Right lobe of liver (tissue), 6 donors: ENCODE results near the gene NDE1. TPM values are rescaled to one million over a fixed set of nuclear protein-coding genes. Genes with fewer than 3 reads are reported as not detected.

Source experiments
- ATAC-seq, 4 donors: fragments of 200-7000 bp; cut with Tn5 transposase; one replicate each; pipeline ENCODE4 v1.9.1; 2020; ENCODE audit warnings: mild to moderate bottlenecking in 4 of 4, moderate library complexity in 4 of 4
- DNase-seq, 3 donors: peaks; one replicate each; pipeline ENCODE4 v3.0.0-alpha.2; 2020
- H3K27ac ChIP-seq, 3 donors: fragments of 200-600 bp; one replicate each; pipeline ENCODE4 v1.8.0; 2022
- H3K27me3 ChIP-seq, 2 donors: fragments of 200-600 bp; one replicate each; pipeline ENCODE4 v1.8.0; 2022
- H3K36me3 ChIP-seq, 4 donors: fragments of 200-600 bp; sonication (generic) in 1 of 4; one replicate each; pipeline versions ENCODE4 v1.5.1 to v1.8.0; 2017 to 2022; ENCODE audit warnings: control low read depth in 1 of 4
- H3K4me1 ChIP-seq, 4 donors: fragments of 200-600 bp; sonication (generic) in 1 of 4; one replicate each; pipeline versions ENCODE4 v1.5.1 to v1.8.0; 2017 to 2022; ENCODE audit warnings: control low read depth in 1 of 4
- H3K4me3 ChIP-seq, 3 donors: fragments of 200-600 bp; one replicate each; pipeline ENCODE4 v1.8.0; 2022
- H3K9me3 ChIP-seq, 4 donors: fragments of 200-600 bp; sonication (generic) in 1 of 4; one replicate each; pipeline versions ENCODE4 v1.5.1 to v1.8.0; 2017 to 2022; ENCODE audit warnings: control low read depth in 1 of 4
- POLR2A ChIP-seq: fragments of 450-650 bp; IDR thresholded peaks from one replicate; pipeline ENCODE4 v1.6.1; 2017; ENCODE audit warnings: antibody characterized with exemption, mild to moderate bottlenecking
- WGBS: methylation state at CpG from one replicate; pipeline ENCODE4 v1.1.6; 2018; ENCODE audit warnings: low coverage, low lambda C conversion rate; ENCODE audit not compliant: insufficient coverage; ENCODE audit errors: missing lambda C conversion rate; 5-methylcytosine and 5-hydroxymethylcytosine counted together
- intact Hi-C, 2 donors: fragments of 100-400 bp; cut with DNase I; formaldehyde crosslinking; loops; one replicate each; pipeline versions ENCODE4 v1.11.2 to v1.14.1; 2022
- total RNA-seq, 6 experiments: library from RNA; depleted of rRNA in 2 of 6; stranded (reverse); fragments of >200 nt in 2 of 6; fragmentation: NEBNext Ultra II Directional in 3 of 6; extraction: Animal tissue kit (Norgen Biotek cat#: 25700) in 3 of 6; gene quantifications; one replicate each; pipeline versions ENCODE4 v1.1.0 to v1.2.4, GENCODE V29; 2016 to 2023
- TF ChIP-seq, protein P1 (sequence below), 4 donors: fragments of 200-600 bp in 3 of 4; fragments of 450-650 bp in 1 of 4; IDR thresholded peaks; one replicate each; pipeline versions ENCODE4 v1.5.1 to v1.8.0; 2016 to 2022; ENCODE audit warnings: antibody characterized with exemption in 4 of 4, mild to moderate bottlenecking in 2 of 4
- donor health status: DM: no; HTN: yes; CAD: no.
- donor health status: DM: no; HTN: no; CAD: no.
- donor health status: DM: no; HTN: no; CAD: no.
- donor health status: DM: no; HTN: yes; CAD: no.
- donor health status: DM: no; HTN: yes; CAD: no.

NDE1 gene
- total RNA-seq, 6 experiments from 2014 or later = 3.6 to 10.2 (median 6.9) TPM

DNA sequence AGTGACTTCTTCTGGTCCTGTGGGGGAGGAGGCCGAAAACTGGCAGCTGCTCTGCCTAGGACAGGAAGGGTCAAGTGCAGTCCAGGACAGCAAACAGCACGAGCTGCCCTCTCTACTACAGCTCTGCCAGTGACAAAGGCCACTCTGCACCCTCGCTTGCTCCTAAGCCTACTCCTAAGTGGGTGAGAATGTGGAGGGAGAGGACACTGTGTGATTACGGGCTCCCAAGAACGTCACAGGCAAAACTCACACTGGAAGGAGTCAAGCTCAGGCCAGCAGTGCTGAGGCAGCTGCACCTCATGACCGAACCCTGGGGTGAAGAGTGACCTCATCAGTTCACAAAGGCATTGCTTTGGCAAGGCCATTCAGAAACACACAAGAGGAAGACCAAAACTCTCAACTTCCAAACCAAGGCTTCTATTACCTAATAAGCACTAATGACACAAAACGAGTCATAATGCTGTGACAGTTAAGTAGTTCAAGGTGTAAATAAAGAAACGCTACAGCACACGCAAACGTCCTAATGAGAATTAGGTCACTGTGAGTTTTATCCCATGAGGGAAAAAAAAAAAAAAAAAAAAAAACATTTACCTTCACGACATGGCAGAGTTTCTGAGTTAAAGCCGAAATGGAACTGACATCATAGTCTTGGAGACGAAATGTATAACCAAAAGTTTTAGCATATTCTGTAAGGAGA, 42.2 kb upstream of the NDE1 start:
- peak; percentile 68 to 93 (median 82) for ATAC-seq
- peak overlapping the region; percentile 35 to 91 (median 90) for H3K27ac ChIP-seq
- DNase-seq = peak; percentile 76 to 93 (median 93)
- no peaks in the 10 kb centered on the region for H3K27me3 ChIP-seq
- no peaks in the 10 kb centered on the region for H3K9me3 ChIP-seq
- 25% methylated on average over 12 of the region's 13 CpGs for WGBS
- peaks cover 0 to 66% (median 26%) of the 10 kb centered on the region in 4 donors for H3K4me1 ChIP-seq
- peak overlapping the region in 1 of 3 donors; percentile 1 for H3K4me3 ChIP-seq
- intact Hi-C loops = no loop called here
- no peak for TF ChIP-seq POLR2A
- TF ChIP-seq, protein P1, sequence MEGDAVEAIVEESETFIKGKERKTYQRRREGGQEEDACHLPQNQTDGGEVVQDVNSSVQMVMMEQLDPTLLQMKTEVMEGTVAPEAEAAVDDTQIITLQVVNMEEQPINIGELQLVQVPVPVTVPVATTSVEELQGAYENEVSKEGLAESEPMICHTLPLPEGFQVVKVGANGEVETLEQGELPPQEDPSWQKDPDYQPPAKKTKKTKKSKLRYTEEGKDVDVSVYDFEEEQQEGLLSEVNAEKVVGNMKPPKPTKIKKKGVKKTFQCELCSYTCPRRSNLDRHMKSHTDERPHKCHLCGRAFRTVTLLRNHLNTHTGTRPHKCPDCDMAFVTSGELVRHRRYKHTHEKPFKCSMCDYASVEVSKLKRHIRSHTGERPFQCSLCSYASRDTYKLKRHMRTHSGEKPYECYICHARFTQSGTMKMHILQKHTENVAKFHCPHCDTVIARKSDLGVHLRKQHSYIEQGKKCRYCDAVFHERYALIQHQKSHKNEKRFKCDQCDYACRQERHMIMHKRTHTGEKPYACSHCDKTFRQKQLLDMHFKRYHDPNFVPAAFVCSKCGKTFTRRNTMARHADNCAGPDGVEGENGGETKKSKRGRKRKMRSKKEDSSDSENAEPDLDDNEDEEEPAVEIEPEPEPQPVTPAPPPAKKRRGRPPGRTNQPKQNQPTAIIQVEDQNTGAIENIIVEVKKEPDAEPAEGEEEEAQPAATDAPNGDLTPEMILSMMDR (IDR thresholded peaks at IDR 0.05) = no peak
- H3K36me3 ChIP-seq = peaks cover 0 to 40% (median 14%) of the 10 kb centered on the region in 4 donors

DNA sequence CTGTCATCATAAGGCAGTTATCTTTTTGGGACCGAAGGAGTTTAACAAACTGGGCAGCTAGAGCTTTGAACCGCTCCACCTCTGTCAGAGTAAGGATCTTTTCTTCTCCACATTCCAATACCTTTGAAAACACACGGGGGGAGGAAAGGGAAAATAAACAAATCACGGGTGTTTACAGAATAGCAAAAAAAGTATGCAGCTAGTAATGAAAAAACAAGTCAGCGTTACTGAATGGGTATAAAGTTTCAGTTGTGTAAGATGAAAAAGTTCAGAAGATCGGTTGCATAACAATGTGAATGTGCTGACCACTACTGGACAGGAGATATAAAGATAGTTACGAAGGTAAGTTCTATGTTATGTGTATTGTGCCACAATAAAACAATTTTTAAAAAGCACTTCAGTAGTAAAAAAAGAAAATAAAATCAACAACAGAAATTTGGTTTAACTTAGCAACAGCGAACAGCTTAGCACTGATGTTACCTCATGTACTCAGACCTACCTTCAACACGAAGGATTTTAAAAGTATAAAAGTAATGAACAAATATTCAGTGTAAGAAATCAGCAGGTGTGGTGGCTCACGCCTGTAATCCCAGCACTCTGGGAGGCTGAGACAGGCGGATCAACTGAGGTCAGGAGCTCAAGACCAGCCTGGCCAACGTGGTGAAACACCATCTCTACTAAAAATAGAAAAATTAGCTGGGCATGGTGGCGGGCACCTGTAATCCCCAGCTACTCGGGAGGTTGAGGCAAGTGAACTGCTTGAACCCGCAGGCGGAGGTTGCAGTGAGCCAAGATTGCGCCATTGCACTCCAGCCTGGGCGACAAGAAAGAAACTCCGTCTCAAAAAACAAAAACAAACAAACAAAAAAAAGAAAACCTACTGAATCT, 41.4 kb upstream of the NDE1 start:
- TF ChIP-seq POLR2A = no peak
- TF ChIP-seq, protein P1 (IDR thresholded peaks at IDR 0.05) = peak in 2 of 4 donors; percentile 23 to 38
- Histone ChIP-seq H3K4me3 (peak overlapping the region in 1 of 3 donors; percentile 1), H3K36me3 (peaks cover 0 to 39% (median 11%) of the 10 kb centered on the region in 4 donors), H3K9me3 (no peaks in the 10 kb centered on the region), H3K4me1 (peaks cover 0 to 66% (median 26%) of the 10 kb centered on the region in 4 donors), H3K27ac (peak overlapping the region; percentile 35 to 91 (median 90)), H3K27me3 (no peaks in the 10 kb centered on the region)
- intact Hi-C loops = no loop called here
- DNase-seq (no peak), ATAC-seq (peak; percentile 48 to 61 (median 60))
- WGBS = 51% methylated on average over 19 of the region's 19 CpGs

DNA sequence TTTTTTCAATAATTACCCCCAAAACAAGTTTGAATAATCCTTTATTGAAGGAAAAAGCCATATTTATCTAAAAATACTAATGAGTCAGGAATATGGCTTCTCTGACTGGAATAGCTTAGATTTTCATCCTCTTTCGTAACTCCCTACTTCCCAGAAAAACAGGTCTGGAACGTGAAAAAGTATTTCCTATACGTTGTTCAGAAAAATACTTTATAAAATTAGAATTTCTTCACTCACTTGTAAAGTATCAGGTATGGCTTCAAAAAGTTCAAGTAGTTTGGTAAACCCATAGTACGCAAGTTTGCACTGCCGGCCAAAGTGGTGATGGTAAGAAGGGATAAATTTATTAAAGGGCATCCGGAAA, 40.8 kb upstream of the NDE1 start:
- ATAC-seq (no peak), DNase-seq (no peak)
- WGBS = 76% methylated on average over 6 of the region's 6 CpGs
- H3K27me3 ChIP-seq = no peaks in the 10 kb centered on the region
- no peak overlapping the region for H3K4me3 ChIP-seq
- H3K36me3 ChIP-seq = peaks cover 0 to 38% (median 11%) of the 10 kb centered on the region in 4 donors
- intact Hi-C loops = no loop called here
- H3K4me1 ChIP-seq = peaks cover 0 to 66% (median 24%) of the 10 kb centered on the region in 4 donors
- no peak for TF ChIP-seq POLR2A
- TF ChIP-seq, protein P1 (IDR thresholded peaks at IDR 0.05) = no peak
- H3K27ac ChIP-seq = peak overlapping the region; percentile 5 to 91 (median 90)
- no peaks in the 10 kb centered on the region for H3K9me3 ChIP-seq

DNA sequence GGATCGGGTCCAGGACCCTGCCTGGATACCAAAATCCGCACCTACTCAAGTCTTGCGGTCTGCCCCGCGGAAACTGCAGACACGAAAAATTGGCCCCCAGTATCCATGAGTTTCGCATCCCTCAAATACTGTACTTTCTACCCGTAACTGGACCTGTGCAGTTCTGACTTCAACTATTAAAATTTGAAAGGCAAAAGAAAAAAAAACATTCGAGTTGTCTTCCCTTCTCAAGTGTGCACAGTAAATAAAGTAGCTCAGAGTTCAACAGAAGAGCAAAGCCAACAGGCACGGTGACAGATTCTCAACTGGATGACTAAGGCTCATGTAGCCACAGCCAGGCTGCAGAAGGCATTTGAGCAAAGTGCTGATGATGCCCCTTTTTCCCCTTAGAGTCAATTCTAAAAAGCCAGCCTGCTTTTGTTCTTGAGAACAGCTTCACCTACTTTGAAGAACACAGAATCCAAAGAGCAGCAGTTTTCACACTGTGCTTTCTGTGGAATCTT, 39.6 kb upstream of the NDE1 start:
- no peak overlapping the region for H3K4me3 ChIP-seq
- no peak for TF ChIP-seq POLR2A
- TF ChIP-seq, protein P1 (IDR thresholded peaks at IDR 0.05) = no peak
- H3K4me1 ChIP-seq = peaks cover 0 to 56% (median 18%) of the 10 kb centered on the region in 4 donors
- peaks cover 0 to 45% (median 11%) of the 10 kb centered on the region in 4 donors for H3K36me3 ChIP-seq
- intact Hi-C loops = no loop called here
- no peaks in the 10 kb centered on the region for H3K9me3 ChIP-seq
- H3K27ac ChIP-seq = peak overlapping the region in 2 of 3 donors; percentile 31 to 90
- no peaks in the 10 kb centered on the region for H3K27me3 ChIP-seq
- ATAC-seq (peak in 3 of 4 donors; percentile 42 to 43 (median 43)), DNase-seq (peak in 1 of 3 donors; percentile 53)
- WGBS = 69% methylated on average over 10 of the region's 10 CpGs
